HCT116 (cell line): ENCODE results near the gene GPRC5C. TPM values are rescaled to one million over a fixed set of nuclear protein-coding genes. Genes with fewer than 3 reads are reported as not detected.

Experiments used
- ATAC-seq: fragments of 200-7000 bp; cut with Tn5 transposase; 2 replicates; pipeline ENCODE4 v1.9.1; 2020; ENCODE audit warnings: mild to moderate bottlenecking, moderate library complexity
- BruUV-seq: library from RNA; stranded (reverse); fragments of 400-500 nt; replicated peaks from 2 replicates; lab custom pipeline; 2021; lab: Mats Ljungman, UMichigan
- CTCF ChIA-PET: fragments of 300-600 bp; sonication (Branson Sonifier 250); formaldehyde crosslinking; loops from one replicate; lab custom pipeline; 2021; ENCODE audit warnings: antibody characterized with exemption; lab: Charles Lee
- POLR2A ChIA-PET: fragments of 300-600, 350-600 bp; sonication (Branson Sonifier 250); formaldehyde crosslinking; loops from one replicate; lab custom pipeline; 2021; ENCODE audit warnings: antibody characterized with exemption; lab: Charles Lee
- RAD21 ChIA-PET, 2 experiments: fragments of 300-600 bp; sonication (Branson Sonifier 250); formaldehyde crosslinking; loops; one replicate each; lab custom pipeline; 2023; ENCODE audit warnings: low total read pairs in 2 of 2; ENCODE audit not compliant: uncharacterized antibody in 2 of 2, unreplicated experiment in 2 of 2, low non-redundant PET in 1 of 2; lab: Charles Lee
- DNase-seq: peaks from one replicate; pipeline ENCODE4 v3.0.0-alpha.2; 2010; ENCODE audit warnings: low read depth, low spot score
- H2AFZ ChIP-seq: fragments of 200-600 bp; shearing (Covaris generic), sonication (generic); 2 replicates; pipeline ENCODE4 v1.6.1; 2017; ENCODE audit warnings: low read depth, mixed run types, mixed read lengths, antibody characterized with exemption, low read length; ENCODE audit not compliant: poor library complexity, severe bottlenecking
- H3K27ac ChIP-seq: 2 replicates; pipeline ENCODE4 v1.5.1; 2012; ENCODE audit warnings: low read depth, low read length
- H3K27me3 ChIP-seq: fragments of 200-600 bp; sonication (generic); 2 replicates; pipeline ENCODE4 v1.6.1; 2016; ENCODE audit warnings: mixed run types, low read length, mixed read lengths; ENCODE audit not compliant: insufficient read depth
- H3K36me3 ChIP-seq, 2 experiments: fragments of 200-500 bp in 1 of 2; fragments of 200-600 bp in 1 of 2; sonication (Bioruptor generic) in 1 of 2; sonication (generic) in 1 of 2; 2 replicates each; pipeline versions ENCODE4 v1.5.1 to v1.6.1; 2014 to 2016; ENCODE audit warnings: low read length in 2 of 2, inconsistent platforms in 1 of 2, mixed read lengths in 1 of 2, mixed run types in 1 of 2; ENCODE audit not compliant: insufficient read depth in 2 of 2, control insufficient read depth in 1 of 2
- H3K4me1 ChIP-seq, 2 experiments: fragments of 200-600 bp in 1 of 2; sonication (generic) in 1 of 2; 2 replicates each; pipeline versions ENCODE4 v1.5.1 to v1.6.1; 2012 to 2017; ENCODE audit warnings: low read length in 2 of 2, inconsistent platforms in 1 of 2, mild to moderate bottlenecking in 1 of 2, mixed read lengths in 1 of 2, mixed run types in 1 of 2, moderate library complexity in 1 of 2; ENCODE audit not compliant: insufficient read depth in 2 of 2, control insufficient read depth in 1 of 2
- H3K4me2 ChIP-seq: fragments of 200-600 bp; sonication (generic); 2 replicates; pipeline ENCODE4 v1.6.1; 2017; ENCODE audit warnings: mixed run types, low read length, mixed read lengths
- H3K4me3 ChIP-seq, 2 experiments: fragments of 200-600 bp in 1 of 2; sonication (generic) in 1 of 2; replicated peaks in 1 of 2; 2 replicates each; pipeline ENCODE4 v1.5.1; 2011 to 2016; ENCODE audit warnings: low read length in 2 of 2, control low read depth in 1 of 2, low read depth in 1 of 2, mild to moderate bottlenecking in 1 of 2, mixed read lengths in 1 of 2, mixed run types in 1 of 2
- H3K79me2 ChIP-seq: fragments of 200-600 bp; sonication (generic); 2 replicates; pipeline ENCODE4 v1.6.1; 2017; ENCODE audit warnings: mild to moderate bottlenecking, mixed run types, low read length, moderate library complexity, mixed read lengths; ENCODE audit not compliant: insufficient read depth
- H3K9ac ChIP-seq: fragments of 200-600 bp; sonication (generic); 2 replicates; pipeline ENCODE4 v1.6.1; 2016; ENCODE audit warnings: low read length, mixed read lengths
- H3K9me2 ChIP-seq: fragments of 200-600 bp; sonication (generic), shearing (Covaris generic); 2 replicates; pipeline ENCODE4 v1.6.1; 2017; ENCODE audit warnings: mixed run types, mild to moderate bottlenecking, moderate library complexity; ENCODE audit not compliant: insufficient read depth
- H3K9me3 ChIP-seq, 2 experiments: fragments of 200-500 bp in 1 of 2; fragments of 200-600 bp in 1 of 2; sonication (Bioruptor generic) in 1 of 2; sonication (generic) in 1 of 2; 2 replicates each; pipeline ENCODE4 v1.6.1; 2014 to 2017; ENCODE audit warnings: low read length in 2 of 2, mixed read lengths in 2 of 2, inconsistent platforms in 1 of 2, low read depth in 1 of 2, mild to moderate bottlenecking in 1 of 2, mixed run types in 1 of 2, moderate library complexity in 1 of 2; ENCODE audit not compliant: control insufficient read depth in 1 of 2, insufficient read depth in 1 of 2
- H4K20me1 ChIP-seq: fragments of 200-600 bp; sonication (generic), shearing (Covaris generic); 2 replicates; pipeline ENCODE4 v1.6.1; 2017; ENCODE audit warnings: mixed run types, mild to moderate bottlenecking, moderate library complexity; ENCODE audit not compliant: insufficient read depth
- CEBPB ChIP-seq: IDR thresholded peaks from 2 replicates; pipeline ENCODE4 v1.6.1; 2012; ENCODE audit warnings: low read depth
- EGR1 ChIP-seq: IDR thresholded peaks from 2 replicates; pipeline ENCODE4 v1.6.1; 2012; ENCODE audit warnings: low read depth
- ELF1 ChIP-seq: IDR thresholded peaks from 2 replicates; pipeline ENCODE4 v1.6.1; 2012; ENCODE audit warnings: low read depth, borderline replicate concordance
- EZH2 ChIP-seq: fragments of 200-600 bp; sonication (generic); IDR thresholded peaks from 2 replicates; pipeline ENCODE4 v1.6.1; 2017; ENCODE audit warnings: antibody characterized with exemption, mixed run types
- POLR2A ChIP-seq: IDR thresholded peaks from 2 replicates; pipeline ENCODE4 v1.7.0; 2011; ENCODE audit warnings: borderline replicate concordance; ENCODE audit not compliant: insufficient read depth, insufficient read length; ENCODE audit errors: extremely low read depth
- POLR2AphosphoS5 ChIP-seq: IDR thresholded peaks from 2 replicates; pipeline ENCODE4 v1.6.1; 2011; ENCODE audit warnings: mild to moderate bottlenecking, low read depth, low read length, moderate library complexity
- SP1 ChIP-seq: IDR thresholded peaks from 2 replicates; pipeline ENCODE4 v1.6.1; 2012; ENCODE audit warnings: low read depth
- TCF7L2 ChIP-seq: IDR thresholded peaks from 2 replicates; pipeline ENCODE4 v1.7.0; 2011; ENCODE audit warnings: borderline replicate concordance, inconsistent platforms; ENCODE audit not compliant: insufficient read depth, insufficient read length; ENCODE audit errors: extremely low read depth
- YY1 ChIP-seq: IDR thresholded peaks from 2 replicates; pipeline ENCODE4 v1.6.1; 2011; ENCODE audit warnings: low read length, low read depth, moderate library complexity, mild to moderate bottlenecking; ENCODE audit not compliant: insufficient replicate concordance; ENCODE audit errors: extremely low read depth
- ZBTB33 ChIP-seq: IDR thresholded peaks from 2 replicates; pipeline ENCODE4 v1.6.1; 2011; ENCODE audit warnings: mild to moderate bottlenecking, low read length, moderate library complexity; ENCODE audit not compliant: insufficient replicate concordance; ENCODE audit errors: extremely low read depth
- ZFX ChIP-seq: fragments of 450-650 bp; IDR thresholded peaks from 2 replicates; pipeline ENCODE4 v1.6.1; 2017
- intact Hi-C: fragments of 100-400 bp; cut with micrococcal nuclease; formaldehyde crosslinking; loops from 2 replicates; pipeline ENCODE4 v1.10.0; 2022
- total RNA-seq: library from RNA; stranded (reverse); gene quantifications from one replicate; pipeline ENCODE4 v1.2.1, GENCODE V29; 2021; ENCODE audit not compliant: unreplicated experiment
- TF ChIP-seq, protein P1 (sequence below): IDR thresholded peaks from 2 replicates; pipeline ENCODE4 v1.6.1; 2012; ENCODE audit warnings: low read depth

The GPRC5C gene
- total RNA-seq, 1 experiment from 2014 or later: 54.4 TPM

DNA sequence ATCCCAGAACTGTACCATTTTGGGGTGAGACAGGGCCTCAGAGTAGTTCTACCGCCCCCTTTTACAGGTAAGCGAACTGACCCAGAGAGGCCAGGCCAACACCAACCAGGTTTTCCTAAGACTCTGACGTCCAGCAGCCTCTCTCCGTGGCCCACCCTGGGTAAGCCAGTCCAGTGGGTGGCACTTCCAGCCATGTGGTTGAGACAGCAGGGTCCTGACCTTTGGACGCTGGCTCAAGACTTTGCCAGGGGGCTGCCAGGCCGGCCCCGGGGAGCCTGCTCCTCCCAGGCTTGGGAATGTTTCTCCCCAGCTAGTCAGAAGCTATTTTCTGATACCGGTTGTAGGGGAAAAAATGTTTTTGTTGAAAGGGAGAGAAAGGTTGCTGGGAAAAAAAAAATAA, 16.9 kb downstream of the GPRC5C start:
- Histone ChIP-seq H3K27ac (no peak overlapping the region), H3K27me3 (no peaks in the 10 kb centered on the region), H3K79me2 (no peaks in the 10 kb centered on the region), H3K9ac (no peak overlapping the region), H3K36me3 (peaks cover 0 to 6% of the 10 kb centered on the region in 2 experiments; a peak in 1 of 4 replicates), H3K4me1 (peaks cover 17 to 19% of the 10 kb centered on the region in 2 experiments), H3K4me2 (no peak overlapping the region), H4K20me1 (no peaks in the 10 kb centered on the region), H3K9me3 (no peaks in the 10 kb centered on the region), H3K4me3 (no peak overlapping the region), H3K9me2 (no peaks in the 10 kb centered on the region), H2AFZ (no peak overlapping the region)
- no peak for TF ChIP-seq POLR2A
- no peak for TF ChIP-seq ELF1
- TF ChIP-seq CEBPB: no peak
- TF ChIP-seq ZBTB33: no peak
- no peak for TF ChIP-seq EGR1
- TF ChIP-seq TCF7L2: no peak
- TF ChIP-seq YY1: no peak
- no peak for TF ChIP-seq SP1
- DNase-seq: no peak
- CTCF ChIA-PET: interaction anchor here (1.1 kb wide), 1 partner anchor 10 kb away, joined by 4 read pairs; no protein-coding TSS in a partner anchor
- no peak for ATAC-seq
- intact Hi-C loops: no loop called here
- POLR2A ChIA-PET: no interaction called here
- BruUV-seq: no TSS peak
- RAD21 ChIA-PET: no interaction called here

GRCh38 chr17:74449306-74449705, 17.4 kb downstream of the GPRC5C start:
- H3K79me2 ChIP-seq: no peaks in the 10 kb centered on the region
- no peak overlapping the region for H3K4me3 ChIP-seq
- POLR2A ChIA-PET: no interaction called here
- H3K36me3 ChIP-seq: peaks cover 0 to 6% of the 10 kb centered on the region in 2 experiments; a peak in 1 of 4 replicates
- no peak for ATAC-seq
- no peaks in the 10 kb centered on the region for H3K9me2 ChIP-seq
- no peak overlapping the region for H3K9ac ChIP-seq
- CTCF ChIA-PET: no interaction called here
- TF ChIP-seq ZBTB33: no peak
- TF ChIP-seq, protein P1, sequence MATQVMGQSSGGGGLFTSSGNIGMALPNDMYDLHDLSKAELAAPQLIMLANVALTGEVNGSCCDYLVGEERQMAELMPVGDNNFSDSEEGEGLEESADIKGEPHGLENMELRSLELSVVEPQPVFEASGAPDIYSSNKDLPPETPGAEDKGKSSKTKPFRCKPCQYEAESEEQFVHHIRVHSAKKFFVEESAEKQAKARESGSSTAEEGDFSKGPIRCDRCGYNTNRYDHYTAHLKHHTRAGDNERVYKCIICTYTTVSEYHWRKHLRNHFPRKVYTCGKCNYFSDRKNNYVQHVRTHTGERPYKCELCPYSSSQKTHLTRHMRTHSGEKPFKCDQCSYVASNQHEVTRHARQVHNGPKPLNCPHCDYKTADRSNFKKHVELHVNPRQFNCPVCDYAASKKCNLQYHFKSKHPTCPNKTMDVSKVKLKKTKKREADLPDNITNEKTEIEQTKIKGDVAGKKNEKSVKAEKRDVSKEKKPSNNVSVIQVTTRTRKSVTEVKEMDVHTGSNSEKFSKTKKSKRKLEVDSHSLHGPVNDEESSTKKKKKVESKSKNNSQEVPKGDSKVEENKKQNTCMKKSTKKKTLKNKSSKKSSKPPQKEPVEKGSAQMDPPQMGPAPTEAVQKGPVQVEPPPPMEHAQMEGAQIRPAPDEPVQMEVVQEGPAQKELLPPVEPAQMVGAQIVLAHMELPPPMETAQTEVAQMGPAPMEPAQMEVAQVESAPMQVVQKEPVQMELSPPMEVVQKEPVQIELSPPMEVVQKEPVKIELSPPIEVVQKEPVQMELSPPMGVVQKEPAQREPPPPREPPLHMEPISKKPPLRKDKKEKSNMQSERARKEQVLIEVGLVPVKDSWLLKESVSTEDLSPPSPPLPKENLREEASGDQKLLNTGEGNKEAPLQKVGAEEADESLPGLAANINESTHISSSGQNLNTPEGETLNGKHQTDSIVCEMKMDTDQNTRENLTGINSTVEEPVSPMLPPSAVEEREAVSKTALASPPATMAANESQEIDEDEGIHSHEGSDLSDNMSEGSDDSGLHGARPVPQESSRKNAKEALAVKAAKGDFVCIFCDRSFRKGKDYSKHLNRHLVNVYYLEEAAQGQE: no peak
- TF ChIP-seq YY1: no peak
- TF ChIP-seq POLR2AphosphoS5: no peak
- no peak for TF ChIP-seq CEBPB
- no peak for TF ChIP-seq EZH2
- no peak for TF ChIP-seq ZFX
- RAD21 ChIA-PET: interaction anchor here in 1 of 2 experiments (0.7 kb wide), 1 partner anchor 32 kb away, joined by 3 read pairs; no protein-coding TSS in a partner anchor
- no peak overlapping the region for H2AFZ ChIP-seq
- H3K4me1 ChIP-seq: peaks cover 15 to 16% of the 10 kb centered on the region in 2 experiments
- H3K9me3 ChIP-seq: no peaks in the 10 kb centered on the region
- H3K4me2 ChIP-seq: no peak overlapping the region
- no peak for DNase-seq
- H4K20me1 ChIP-seq: no peaks in the 10 kb centered on the region
- no peaks in the 10 kb centered on the region for H3K27me3 ChIP-seq
- no peak overlapping the region for H3K27ac ChIP-seq
- intact Hi-C loops: no loop called here
- BruUV-seq: no TSS peak
